Measurements from ENCODE around the gene LINC01488. TPM values are rescaled to one million over a fixed set of nuclear protein-coding genes. Genes with fewer than 3 reads are reported as not detected.

LINC01488 gene
- total RNA-seq, 2 experiments from 2014 or later, result not detected

GRCh38 chr11:69515271-69516245 is 34.1 kb downstream of the LINC01488 start:
- Mint-ChIP-seq H3K36me3 (no peaks in the 10 kb centered on the region), H3K27ac (no peak overlapping the region), H3K27me3 (peaks cover 12% of the 10 kb centered on the region), H3K9me3 (ENCODE audit: low read depth) (peaks cover 4% of the 10 kb centered on the region), H3K4me3 (no peak overlapping the region), H3K4me1 (no peaks in the 10 kb centered on the region)
- ATAC-seq (no peak), DNase-seq (no peak)
- CTCF ChIA-PET, result interaction anchor here (0.6 kb wide), 1 partner anchor 150 kb away, joined by 3 read pairs; no protein-coding TSS in a partner anchor

DNA sequence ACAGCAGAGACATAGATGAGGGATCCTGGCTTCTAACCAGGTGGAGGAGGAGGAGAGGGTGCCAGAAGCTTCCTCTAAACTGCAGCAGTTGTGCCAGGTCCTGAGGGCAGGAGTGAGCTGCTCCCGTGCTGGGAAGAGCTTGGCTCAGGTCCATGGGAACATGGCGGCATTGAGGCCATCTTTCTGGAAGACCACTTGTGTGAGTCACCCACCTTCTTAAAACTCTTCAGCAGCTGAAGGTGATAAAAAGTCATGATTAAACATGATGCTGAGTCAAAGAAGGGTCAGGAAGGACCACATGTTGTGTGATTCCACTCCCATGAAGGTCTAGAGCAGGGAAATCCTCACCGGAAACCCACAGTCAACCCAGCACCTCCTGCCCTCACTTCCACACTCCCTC is 35.1 kb downstream of the LINC01488 start:
- DNase-seq (no peak), ATAC-seq (no peak)
- no peaks in the 10 kb centered on the region for H3K4me1 Mint-ChIP-seq
- peaks cover 4% of the 10 kb centered on the region for H3K9me3 Mint-ChIP-seq (ENCODE audit: low read depth)
- peaks cover 12% of the 10 kb centered on the region for H3K27me3 Mint-ChIP-seq
- H3K4me3 Mint-ChIP-seq, result no peak overlapping the region
- no peaks in the 10 kb centered on the region for H3K36me3 Mint-ChIP-seq
- H3K27ac Mint-ChIP-seq, result no peak overlapping the region
- CTCF ChIA-PET, result no interaction called here

- H3K27ac Mint-ChIP-seq, result no peak overlapping the region
- H3K36me3 Mint-ChIP-seq, result no peaks in the 10 kb centered on the region
- no peaks in the 10 kb centered on the region for H3K4me1 Mint-ChIP-seq
- peaks cover 12% of the 10 kb centered on the region for H3K27me3 Mint-ChIP-seq
- ATAC-seq (no peak), DNase-seq (no peak)
- H3K9me3 Mint-ChIP-seq (ENCODE audit: low read depth), result peaks cover 4% of the 10 kb centered on the region
- no peak overlapping the region for H3K4me3 Mint-ChIP-seq
- CTCF ChIA-PET, result no interaction called here
Measured at GRCh38 chr11:69518081-69518950, 36.9 kb downstream of the LINC01488 start.

DNA sequence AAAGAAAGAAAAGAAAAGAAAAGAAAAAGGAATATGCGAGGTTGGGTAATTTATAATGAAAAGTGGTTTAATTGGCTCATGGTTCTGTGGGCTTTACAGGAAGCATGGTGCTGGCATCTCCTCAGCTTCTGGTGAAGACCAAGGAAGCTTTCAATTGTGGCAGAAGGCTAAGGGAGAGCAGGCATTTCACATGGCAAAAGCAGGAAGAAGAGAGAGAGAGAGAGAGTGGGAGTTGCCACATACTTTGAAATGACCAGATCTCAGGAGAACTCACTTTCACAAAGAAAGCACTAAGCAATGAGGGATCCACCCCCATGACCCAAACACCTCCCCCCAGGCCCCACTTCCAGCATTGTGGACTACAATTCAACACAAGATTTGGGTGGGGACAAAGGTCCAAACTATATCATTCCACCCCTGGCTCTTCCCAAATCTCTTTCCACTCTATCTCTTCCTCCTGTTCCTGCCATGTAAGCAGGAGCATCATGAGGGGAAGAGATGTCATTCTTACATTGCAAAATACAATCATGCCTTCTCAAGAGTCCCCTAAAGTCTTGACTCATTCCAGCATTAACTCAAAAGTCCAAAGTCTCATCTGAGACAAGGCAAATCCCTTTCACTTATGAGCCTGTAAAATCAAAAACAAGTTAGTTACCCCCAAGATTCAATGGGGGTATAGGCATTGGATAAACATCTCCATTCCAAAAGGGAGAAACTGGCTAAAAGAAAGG is 38.9 kb downstream of the LINC01488 start:
- Mint-ChIP-seq H3K36me3 (no peaks in the 10 kb centered on the region), H3K27me3 (peaks cover 12% of the 10 kb centered on the region), H3K4me3 (no peak overlapping the region), H3K27ac (no peak overlapping the region), H3K4me1 (no peaks in the 10 kb centered on the region), H3K9me3 (ENCODE audit: low read depth) (peaks cover 4% of the 10 kb centered on the region)
- no peak for ATAC-seq
- CTCF ChIA-PET, result no interaction called here
- no peak for DNase-seq

DNA sequence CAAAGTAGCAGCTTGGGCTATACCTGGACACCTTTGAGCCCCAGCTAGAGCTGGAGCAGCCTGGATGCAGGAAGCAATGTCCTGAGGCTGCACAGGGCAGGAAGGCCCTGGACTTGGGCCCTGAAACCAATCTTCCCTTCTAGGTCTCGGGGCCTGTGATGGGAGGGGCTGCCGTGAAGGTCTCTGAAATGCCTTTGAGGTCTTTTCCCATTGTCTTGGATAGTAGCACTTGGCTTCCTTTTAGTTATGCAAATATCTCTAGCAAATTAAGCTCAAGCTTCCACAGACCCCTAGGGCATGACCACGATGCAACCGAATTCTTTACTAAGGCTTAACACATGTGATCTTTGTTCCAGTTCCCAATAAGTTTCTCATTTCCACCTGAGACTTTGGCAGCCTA is 40.0 kb downstream of the LINC01488 start:
- ATAC-seq, result no peak
- Mint-ChIP-seq H3K4me3 (no peak overlapping the region), H3K27me3 (peaks cover 12% of the 10 kb centered on the region), H3K27ac (no peak overlapping the region), H3K36me3 (no peaks in the 10 kb centered on the region), H3K9me3 (ENCODE audit: low read depth) (peaks cover 4% of the 10 kb centered on the region), H3K4me1 (no peaks in the 10 kb centered on the region)
- CTCF ChIA-PET, result no interaction called here
- no peak for DNase-seq

GRCh38 chr11:69523453-69523852 is 42.0 kb downstream of the LINC01488 start:
- H3K27me3 Mint-ChIP-seq, result peaks cover 5% of the 10 kb centered on the region
- H3K4me3 Mint-ChIP-seq, result no peak overlapping the region
- no peaks in the 10 kb centered on the region for H3K4me1 Mint-ChIP-seq
- H3K27ac Mint-ChIP-seq, result no peak overlapping the region
- H3K9me3 Mint-ChIP-seq (ENCODE audit: low read depth), result peaks cover 2% of the 10 kb centered on the region
- DNase-seq, result no peak
- CTCF ChIA-PET, result no interaction called here
- no peaks in the 10 kb centered on the region for H3K36me3 Mint-ChIP-seq
- no peak for ATAC-seq

DNA sequence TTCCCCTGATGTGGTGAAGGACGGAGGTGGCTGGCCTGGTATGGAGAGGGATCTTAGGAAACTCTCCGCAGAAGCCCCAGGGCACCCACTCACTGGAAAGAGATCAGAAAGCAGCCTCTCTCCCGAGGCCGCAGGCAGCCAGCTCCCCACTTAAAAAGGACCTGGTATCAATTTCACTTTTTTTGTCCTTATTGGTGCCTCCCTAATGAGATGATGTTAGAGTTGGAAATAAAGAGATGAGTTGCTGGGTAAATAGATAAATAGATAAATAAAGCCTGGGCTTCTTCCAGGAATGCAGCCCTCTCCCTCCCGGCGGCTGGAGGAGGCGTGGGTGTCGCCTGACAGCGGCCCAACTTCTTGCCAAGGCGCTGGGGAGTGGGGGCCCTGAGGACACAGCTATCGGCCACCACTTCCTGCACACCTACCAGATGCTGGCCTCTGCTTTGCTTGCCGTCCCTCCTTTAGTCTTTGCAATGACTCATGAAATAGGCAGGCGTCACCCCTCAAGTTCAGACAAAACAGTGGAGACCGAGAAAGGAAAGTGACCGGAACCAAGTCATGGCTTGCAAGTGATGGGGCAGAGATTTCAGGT is 42.9 kb downstream of the LINC01488 start:
- Mint-ChIP-seq H3K4me3 (no peak overlapping the region), H3K9me3 (ENCODE audit: low read depth) (no peaks in the 10 kb centered on the region), H3K27me3 (peaks cover 2% of the 10 kb centered on the region), H3K4me1 (no peaks in the 10 kb centered on the region), H3K27ac (no peak overlapping the region), H3K36me3 (no peaks in the 10 kb centered on the region)
- CTCF ChIA-PET, result no interaction called here
- no peak for ATAC-seq
- no peak for DNase-seq

DNA sequence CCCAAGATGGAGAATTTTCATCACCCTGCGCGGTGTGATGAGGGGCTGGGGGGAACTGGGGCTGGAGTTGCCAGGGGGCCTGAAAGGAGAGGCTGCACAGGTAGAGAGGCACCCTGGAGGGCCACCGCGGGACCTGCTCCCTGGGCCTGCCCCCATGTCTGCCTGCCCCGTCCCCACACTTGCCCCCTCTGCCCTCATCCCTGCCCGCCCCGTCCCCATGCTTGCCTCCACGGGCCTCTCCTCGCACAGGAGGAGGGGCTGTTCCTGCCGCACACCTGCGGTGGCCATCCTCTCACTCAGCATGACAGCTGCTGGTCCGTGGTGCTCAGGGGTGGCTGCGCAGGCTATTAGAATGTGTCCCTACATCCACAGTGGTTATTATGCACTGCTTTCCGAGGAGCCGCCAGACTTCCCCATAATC is 43.5 kb downstream of the LINC01488 start:
- CTCF ChIA-PET, result no interaction called here
- no peaks in the 10 kb centered on the region for H3K4me1 Mint-ChIP-seq
- ATAC-seq (no peak), DNase-seq (no peak)
- no peaks in the 10 kb centered on the region for H3K9me3 Mint-ChIP-seq (ENCODE audit: low read depth)
- H3K4me3 Mint-ChIP-seq, result no peak overlapping the region
- H3K27ac Mint-ChIP-seq, result no peak overlapping the region
- peaks cover 2% of the 10 kb centered on the region for H3K27me3 Mint-ChIP-seq
- H3K36me3 Mint-ChIP-seq, result no peaks in the 10 kb centered on the region

DNA sequence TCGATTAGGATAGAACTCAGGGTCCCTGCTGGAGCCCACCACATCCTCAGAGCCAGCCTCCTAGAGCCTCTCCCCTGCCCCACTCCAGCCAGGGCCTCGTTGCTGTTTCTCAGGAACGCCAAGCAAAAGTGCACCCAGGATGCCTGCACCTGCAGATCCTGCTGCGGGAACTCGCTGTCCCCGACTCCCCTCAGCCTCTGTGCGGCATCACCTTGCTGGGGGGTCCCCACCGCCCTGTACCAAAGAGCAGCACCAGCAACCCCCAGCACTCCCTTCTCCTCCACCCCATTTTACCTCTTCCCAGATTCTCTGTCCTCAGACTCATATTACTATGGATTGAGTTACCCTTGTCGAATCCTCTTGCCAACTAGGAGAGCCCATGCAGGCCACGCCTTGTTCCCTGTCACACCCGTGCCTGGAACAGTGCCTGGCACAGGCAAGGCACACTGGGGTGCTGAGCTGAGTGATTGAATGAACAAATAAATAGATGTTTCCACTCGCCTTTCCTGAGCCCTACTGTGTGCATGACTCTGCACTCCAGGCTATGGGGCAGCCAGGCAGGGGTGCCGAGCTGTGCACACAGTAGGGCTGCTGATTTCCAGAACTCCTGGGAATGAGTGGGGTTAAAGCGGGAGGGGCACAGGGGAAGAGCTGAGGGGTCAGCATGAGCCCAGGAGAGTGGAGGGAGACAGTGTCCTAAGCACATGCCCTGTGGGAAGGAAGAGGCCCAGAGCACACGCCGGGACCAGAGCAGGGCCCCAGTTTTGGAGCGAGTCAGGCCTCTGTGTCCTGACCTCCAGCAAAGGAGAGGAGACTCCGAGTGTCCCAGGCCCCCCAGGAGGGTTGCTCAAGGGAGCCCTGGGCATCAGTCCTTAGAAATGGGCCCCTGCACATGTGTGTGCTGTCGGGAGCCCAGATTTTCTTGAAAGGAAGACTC is 44.3 kb downstream of the LINC01488 start:
- CTCF ChIA-PET, result no interaction called here
- H3K27ac Mint-ChIP-seq, result no peak overlapping the region
- no peak overlapping the region for H3K4me3 Mint-ChIP-seq
- H3K4me1 Mint-ChIP-seq, result no peaks in the 10 kb centered on the region
- DNase-seq (no peak), ATAC-seq (no peak)
- H3K9me3 Mint-ChIP-seq (ENCODE audit: low read depth), result no peaks in the 10 kb centered on the region
- no peaks in the 10 kb centered on the region for H3K27me3 Mint-ChIP-seq
- H3K36me3 Mint-ChIP-seq, result no peaks in the 10 kb centered on the region

DNA sequence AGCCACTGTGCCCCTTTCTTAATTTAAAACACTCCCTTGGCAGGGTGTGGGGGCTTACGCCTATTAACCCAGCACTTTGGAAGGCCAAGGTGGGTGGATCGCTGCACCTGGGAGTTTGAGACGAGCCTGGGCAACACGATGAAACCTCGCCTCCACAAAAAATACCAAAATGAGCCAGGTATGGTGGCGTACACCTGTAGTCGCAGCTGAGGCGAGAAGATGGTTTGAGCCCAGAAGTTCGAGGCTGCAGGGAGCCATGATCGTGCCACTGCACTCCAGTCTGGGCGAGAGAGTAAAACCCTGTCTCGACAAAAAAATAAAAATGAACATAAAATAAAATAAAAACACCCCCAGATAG is 45.0 kb downstream of the LINC01488 start:
- no peak overlapping the region for H3K4me3 Mint-ChIP-seq
- ATAC-seq (no peak), DNase-seq (no peak)
- H3K27ac Mint-ChIP-seq, result no peak overlapping the region
- H3K4me1 Mint-ChIP-seq, result no peaks in the 10 kb centered on the region
- H3K27me3 Mint-ChIP-seq, result no peaks in the 10 kb centered on the region
- CTCF ChIA-PET, result no interaction called here
- no peaks in the 10 kb centered on the region for H3K36me3 Mint-ChIP-seq
- H3K9me3 Mint-ChIP-seq (ENCODE audit: low read depth), result no peaks in the 10 kb centered on the region

DNA sequence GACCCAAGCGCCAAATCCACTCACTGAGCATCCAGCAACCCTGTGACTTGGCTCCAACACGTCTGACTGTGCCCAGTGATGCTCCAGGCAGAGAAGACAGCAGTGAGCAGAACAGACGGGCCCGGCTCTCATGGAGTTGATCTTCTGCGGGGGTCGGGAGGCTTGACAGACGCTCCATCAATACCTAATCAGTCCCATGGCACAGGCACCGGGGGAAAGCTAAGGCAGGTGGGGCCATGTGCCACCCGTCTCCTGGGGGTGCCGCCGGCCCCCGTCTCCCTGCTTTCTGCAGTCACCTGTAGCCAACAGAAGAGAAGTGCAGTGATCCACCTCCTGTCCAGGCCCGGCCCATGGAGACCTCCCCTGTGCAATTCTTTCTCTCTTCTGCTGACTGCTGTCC is 47.5 kb downstream of the LINC01488 start:
- H3K9me3 Mint-ChIP-seq (ENCODE audit: low read depth), result no peaks in the 10 kb centered on the region
- no peaks in the 10 kb centered on the region for H3K4me1 Mint-ChIP-seq
- H3K36me3 Mint-ChIP-seq, result no peaks in the 10 kb centered on the region
- H3K27me3 Mint-ChIP-seq, result peaks cover 3% of the 10 kb centered on the region
- H3K4me3 Mint-ChIP-seq, result no peak overlapping the region
- CTCF ChIA-PET, result no interaction called here
- H3K27ac Mint-ChIP-seq, result no peak overlapping the region
- ATAC-seq (no peak), DNase-seq (no peak)

GRCh38 chr11:69530278-69531070 is 49.0 kb downstream of the LINC01488 start:
- Mint-ChIP-seq H3K4me3 (no peak overlapping the region), H3K27me3 (peaks cover 3% of the 10 kb centered on the region), H3K27ac (no peak overlapping the region), H3K9me3 (ENCODE audit: low read depth) (no peaks in the 10 kb centered on the region), H3K36me3 (no peaks in the 10 kb centered on the region), H3K4me1 (no peaks in the 10 kb centered on the region)
- CTCF ChIA-PET, result no interaction called here
- no peak for ATAC-seq
- DNase-seq, result no peak

Measured in activated CD8-positive, alpha-beta memory T cell treated with anti-CD3 and anti-CD28 coated beads, Interleukin-2, amount 10 ng/mL, durations not matched to agents 7 days and 5 days (primary cell).